ENCODE results near the gene ALOX5AP.

- TF ChIP-seq, protein P1, sequence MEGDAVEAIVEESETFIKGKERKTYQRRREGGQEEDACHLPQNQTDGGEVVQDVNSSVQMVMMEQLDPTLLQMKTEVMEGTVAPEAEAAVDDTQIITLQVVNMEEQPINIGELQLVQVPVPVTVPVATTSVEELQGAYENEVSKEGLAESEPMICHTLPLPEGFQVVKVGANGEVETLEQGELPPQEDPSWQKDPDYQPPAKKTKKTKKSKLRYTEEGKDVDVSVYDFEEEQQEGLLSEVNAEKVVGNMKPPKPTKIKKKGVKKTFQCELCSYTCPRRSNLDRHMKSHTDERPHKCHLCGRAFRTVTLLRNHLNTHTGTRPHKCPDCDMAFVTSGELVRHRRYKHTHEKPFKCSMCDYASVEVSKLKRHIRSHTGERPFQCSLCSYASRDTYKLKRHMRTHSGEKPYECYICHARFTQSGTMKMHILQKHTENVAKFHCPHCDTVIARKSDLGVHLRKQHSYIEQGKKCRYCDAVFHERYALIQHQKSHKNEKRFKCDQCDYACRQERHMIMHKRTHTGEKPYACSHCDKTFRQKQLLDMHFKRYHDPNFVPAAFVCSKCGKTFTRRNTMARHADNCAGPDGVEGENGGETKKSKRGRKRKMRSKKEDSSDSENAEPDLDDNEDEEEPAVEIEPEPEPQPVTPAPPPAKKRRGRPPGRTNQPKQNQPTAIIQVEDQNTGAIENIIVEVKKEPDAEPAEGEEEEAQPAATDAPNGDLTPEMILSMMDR (IDR thresholded peaks at IDR 0.05) = no peak
- TF ChIP-seq MAX (CRISPR knock-in tag; IDR thresholded peaks at IDR 0.05) (no peak), ESRRA (CRISPR knock-in tag; IDR thresholded peaks at IDR 0.05; ENCODE audit: borderline replicate concordance) (no peak), ZNF423 (CRISPR knock-in tag; IDR thresholded peaks at IDR 0.05) (no peak)
- TF ChIP-seq, protein P2, sequence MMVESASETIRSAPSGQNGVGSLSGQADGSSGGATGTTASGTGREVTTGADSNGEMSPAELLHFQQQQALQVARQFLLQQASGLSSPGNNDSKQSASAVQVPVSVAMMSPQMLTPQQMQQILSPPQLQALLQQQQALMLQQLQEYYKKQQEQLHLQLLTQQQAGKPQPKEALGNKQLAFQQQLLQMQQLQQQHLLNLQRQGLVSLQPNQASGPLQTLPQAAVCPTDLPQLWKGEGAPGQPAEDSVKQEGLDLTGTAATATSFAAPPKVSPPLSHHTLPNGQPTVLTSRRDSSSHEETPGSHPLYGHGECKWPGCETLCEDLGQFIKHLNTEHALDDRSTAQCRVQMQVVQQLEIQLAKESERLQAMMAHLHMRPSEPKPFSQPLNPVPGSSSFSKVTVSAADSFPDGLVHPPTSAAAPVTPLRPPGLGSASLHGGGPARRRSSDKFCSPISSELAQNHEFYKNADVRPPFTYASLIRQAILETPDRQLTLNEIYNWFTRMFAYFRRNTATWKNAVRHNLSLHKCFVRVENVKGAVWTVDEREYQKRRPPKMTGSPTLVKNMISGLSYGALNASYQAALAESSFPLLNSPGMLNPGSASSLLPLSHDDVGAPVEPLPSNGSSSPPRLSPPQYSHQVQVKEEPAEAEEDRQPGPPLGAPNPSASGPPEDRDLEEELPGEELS (CRISPR knock-in tag; IDR thresholded peaks at IDR 0.05) = no peak
- TF ChIP-seq, protein P3, sequence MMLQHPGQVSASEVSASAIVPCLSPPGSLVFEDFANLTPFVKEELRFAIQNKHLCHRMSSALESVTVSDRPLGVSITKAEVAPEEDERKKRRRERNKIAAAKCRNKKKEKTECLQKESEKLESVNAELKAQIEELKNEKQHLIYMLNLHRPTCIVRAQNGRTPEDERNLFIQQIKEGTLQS (CRISPR knock-in tag; conservative IDR thresholded peaks at IDR 0.05) = no peak
- TF ChIP-seq, protein P4, sequence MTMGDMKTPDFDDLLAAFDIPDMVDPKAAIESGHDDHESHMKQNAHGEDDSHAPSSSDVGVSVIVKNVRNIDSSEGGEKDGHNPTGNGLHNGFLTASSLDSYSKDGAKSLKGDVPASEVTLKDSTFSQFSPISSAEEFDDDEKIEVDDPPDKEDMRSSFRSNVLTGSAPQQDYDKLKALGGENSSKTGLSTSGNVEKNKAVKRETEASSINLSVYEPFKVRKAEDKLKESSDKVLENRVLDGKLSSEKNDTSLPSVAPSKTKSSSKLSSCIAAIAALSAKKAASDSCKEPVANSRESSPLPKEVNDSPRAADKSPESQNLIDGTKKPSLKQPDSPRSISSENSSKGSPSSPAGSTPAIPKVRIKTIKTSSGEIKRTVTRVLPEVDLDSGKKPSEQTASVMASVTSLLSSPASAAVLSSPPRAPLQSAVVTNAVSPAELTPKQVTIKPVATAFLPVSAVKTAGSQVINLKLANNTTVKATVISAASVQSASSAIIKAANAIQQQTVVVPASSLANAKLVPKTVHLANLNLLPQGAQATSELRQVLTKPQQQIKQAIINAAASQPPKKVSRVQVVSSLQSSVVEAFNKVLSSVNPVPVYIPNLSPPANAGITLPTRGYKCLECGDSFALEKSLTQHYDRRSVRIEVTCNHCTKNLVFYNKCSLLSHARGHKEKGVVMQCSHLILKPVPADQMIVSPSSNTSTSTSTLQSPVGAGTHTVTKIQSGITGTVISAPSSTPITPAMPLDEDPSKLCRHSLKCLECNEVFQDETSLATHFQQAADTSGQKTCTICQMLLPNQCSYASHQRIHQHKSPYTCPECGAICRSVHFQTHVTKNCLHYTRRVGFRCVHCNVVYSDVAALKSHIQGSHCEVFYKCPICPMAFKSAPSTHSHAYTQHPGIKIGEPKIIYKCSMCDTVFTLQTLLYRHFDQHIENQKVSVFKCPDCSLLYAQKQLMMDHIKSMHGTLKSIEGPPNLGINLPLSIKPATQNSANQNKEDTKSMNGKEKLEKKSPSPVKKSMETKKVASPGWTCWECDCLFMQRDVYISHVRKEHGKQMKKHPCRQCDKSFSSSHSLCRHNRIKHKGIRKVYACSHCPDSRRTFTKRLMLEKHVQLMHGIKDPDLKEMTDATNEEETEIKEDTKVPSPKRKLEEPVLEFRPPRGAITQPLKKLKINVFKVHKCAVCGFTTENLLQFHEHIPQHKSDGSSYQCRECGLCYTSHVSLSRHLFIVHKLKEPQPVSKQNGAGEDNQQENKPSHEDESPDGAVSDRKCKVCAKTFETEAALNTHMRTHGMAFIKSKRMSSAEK (CRISPR knock-in tag; IDR thresholded peaks at IDR 0.05; ENCODE audit: borderline replicate concordance) = no peak
Observed at GRCh38 chr13:30708541-30708940, 26.8 kb upstream of the ALOX5AP start.
